Left hindlimb (tissue), 1 donor: ENCODE results near the gene TGFBRAP1.
"Not testable (repeated sequence)": the region's sequence is repeated elsewhere in the genome, so short reads cannot be mapped to it uniquely, and the experiment has no call there.

Source experiments
- DNase-seq: peaks from one replicate; pipeline ENCODE4 v3.0.0-alpha.2; 2018

TGFBRAP1 gene

DNA sequence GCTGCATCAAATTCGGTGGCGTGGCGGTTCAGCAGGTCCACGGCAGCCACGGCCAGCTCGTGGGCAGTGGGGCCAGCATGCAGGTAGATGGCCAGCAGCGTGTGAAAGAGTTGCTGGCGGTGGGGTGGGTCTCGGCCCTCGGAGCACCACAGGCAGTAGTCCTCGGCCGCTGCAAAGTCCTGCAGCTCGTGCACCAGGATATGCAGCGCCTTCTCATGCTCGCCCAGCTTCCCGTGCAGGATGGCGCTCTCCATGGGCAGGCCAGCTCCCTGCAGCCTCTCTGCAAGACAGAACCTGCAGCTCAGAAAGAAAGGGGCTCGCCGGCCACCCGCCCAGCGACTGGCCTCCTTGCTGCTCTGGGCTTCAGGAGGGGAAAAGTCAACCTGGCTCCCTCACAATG lies 60.1 kb downstream of the TGFBRAP1 start:
- no peak for DNase-seq

DNA sequence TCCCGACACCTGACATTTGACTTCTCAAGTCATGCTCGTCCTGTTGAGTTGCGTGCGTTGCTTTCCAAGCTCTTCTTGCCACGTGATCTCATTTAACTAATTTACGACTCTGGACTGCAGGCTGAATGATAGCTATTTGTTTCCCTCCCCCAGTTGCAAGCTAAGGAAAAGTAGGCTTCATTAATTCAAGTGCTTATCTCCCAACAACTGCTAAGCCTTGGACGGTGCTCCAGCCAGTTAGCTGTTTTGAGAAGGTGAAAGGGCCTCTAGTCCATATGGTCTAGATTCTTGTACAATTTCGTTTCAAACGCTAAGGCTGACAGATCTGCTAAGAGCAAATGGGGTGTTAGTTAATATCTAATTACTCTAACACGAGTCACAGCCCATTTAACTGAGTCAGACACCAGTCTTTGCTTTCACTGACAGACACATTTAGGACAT lies 66.9 kb downstream of the TGFBRAP1 start:
- no peak for DNase-seq

DNA sequence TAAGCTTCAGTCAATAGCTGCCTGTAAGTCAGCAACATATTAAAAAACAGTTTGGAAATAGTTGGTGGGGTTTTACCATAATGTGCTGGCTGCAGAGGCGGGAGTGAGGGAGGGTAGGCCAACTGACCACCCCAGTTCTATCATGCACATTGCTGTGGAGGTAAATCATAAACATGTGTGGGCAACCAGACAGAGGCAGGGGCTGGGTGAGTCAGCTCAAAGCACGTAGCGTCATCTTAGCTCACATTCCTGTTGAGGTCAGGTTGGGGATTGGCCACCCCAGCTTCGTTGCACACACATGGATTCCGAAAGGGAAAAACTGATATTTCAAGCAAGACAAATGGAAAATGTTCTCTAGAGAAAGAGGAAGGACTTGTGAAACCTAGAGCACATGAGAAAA lies 68.5 kb downstream of the TGFBRAP1 start:
- DNase-seq: no peak

DNA sequence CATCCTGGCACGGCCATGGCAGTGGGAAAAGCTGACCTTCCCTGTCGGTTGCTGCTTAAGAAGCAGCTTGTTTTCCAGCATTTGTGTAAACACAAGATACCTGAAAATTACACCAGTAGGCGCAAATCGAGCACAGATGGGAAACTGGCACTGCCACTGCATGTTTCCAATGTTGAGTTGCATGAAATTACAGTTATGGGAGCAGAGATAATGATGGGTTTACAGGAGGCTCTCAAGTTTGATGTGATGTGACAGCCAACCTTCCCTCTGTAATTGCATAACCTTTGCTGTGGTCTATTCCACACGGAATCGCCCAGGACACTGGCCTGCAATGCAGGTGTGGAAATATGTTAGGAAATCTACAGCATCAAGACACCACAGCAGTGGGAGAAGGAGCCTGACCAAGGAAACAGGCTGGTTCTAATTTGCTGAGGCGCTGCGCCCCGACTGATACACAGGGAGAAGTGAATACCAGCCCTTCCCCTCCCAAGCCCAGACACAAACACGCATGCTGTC lies 70.6 kb downstream of the TGFBRAP1 start:
- no peak for DNase-seq

DNA sequence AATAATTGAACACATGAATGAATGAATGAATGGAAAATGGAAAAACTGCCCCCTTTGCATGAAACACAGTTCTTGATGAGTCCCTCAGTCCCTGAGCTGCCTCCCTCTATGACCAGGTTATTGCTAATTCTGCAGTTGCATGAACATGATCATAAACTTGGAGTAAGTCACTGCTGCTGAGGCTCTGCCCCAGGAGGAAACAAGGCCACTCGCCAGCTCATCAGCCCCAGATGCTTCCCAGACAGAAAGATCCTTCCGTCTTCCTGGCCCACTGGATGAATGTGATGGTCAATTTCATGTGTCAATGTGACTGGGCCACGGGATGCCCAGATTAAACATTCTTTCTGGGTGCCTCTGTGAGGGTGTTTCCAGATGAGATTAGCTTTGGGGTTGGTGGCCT lies 71.6 kb downstream of the TGFBRAP1 start:
- no peak for DNase-seq

DNA sequence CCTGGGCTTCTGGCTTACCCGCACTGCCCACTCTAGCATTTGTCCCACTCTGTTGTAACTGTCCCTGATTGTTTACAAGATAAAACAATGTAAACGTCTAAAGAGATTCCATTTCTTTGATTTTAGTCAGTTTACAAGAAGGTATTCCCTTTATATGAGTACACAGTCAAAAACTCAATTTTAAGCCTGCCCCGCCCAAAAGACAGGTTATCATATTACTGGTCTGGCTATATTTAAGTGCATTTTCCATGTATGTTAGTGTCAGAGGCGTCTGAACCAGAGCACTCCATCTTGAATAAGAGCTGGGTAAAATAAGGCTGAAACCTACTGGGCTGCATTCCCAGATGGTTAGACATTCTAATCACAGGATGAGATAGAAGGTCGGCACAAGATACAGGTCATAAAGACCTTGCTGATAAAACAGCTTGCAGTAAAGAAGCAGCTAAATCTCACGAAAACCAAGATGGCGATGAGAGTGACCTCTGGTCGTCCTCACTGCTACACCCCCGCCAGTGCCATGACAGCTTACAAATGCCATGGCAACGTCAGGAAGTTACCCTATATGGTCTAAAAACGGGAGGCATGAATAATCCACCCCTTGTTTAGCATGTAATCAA lies 73.0 kb downstream of the TGFBRAP1 start:
- no peak for DNase-seq

DNA sequence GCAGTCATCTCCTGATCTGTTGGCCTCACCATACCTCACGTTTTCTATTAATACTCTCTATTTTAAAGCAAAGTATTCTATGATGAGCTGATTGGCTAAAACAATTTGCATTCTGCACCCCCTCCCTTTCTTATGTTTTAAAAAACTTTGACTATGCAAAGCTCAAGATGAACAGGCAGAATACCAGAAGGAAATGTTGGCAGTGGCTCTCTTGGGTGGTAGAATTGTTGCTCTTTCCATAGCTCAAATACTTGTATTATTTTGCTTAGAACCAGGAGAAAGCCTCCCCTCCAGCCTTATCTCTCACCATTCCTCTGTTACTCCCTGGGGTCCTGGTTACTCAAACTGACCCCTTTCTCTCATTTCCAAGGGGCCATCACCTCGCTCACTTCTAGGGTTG lies 73.6 kb downstream of the TGFBRAP1 start:
- no peak for DNase-seq

DNA sequence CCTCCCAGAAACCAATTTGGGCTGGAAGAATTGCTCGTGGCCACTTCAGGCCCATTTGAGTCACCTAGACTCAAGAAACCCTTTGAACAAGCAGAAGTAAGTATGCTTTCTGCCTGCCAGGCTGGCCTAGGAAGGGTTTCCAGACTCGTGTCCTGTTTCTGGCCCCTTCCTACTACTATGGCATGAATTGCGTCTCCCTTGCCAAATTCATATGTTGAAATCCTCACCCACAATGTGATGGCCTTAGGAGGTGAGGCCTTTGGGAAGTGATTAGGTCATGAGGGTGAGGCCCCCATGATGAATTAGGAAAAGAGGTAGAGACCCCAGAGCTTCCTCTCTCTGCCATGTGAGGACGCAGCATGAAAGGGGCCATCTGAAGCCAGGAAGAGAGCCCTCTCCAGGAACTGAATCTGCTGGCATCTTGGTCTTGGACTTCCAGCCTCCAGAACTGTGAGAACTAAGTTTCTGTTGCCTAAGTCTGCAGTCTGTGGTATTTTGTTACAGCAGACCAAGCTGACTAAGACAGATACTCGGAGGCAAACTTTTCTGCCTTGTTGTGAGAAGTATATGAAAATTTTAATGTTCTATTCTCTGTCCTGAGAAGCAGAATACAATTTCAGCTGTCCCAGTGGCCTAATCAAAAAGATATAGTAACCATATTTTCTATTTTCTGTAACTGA lies 74.9 kb downstream of the TGFBRAP1 start:
- no peak for DNase-seq

DNA sequence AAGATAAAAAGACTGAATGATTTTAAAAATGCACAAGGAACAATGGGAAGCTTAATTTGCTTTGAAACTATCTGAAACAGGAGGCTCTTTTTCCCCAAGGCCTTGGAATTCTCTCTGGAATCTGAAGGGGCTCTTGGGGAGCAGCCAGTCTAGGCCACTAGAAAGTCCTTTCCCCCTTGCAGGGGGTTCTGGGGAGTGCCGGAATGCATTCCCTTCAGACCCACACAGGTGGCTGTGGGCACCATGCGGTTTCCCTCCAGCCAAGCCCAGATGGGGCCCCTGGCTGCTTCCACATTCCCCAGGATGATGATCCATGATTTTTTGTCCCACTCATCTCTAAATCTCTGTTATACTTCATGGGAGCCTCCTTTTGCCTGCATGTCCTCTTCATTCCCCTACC lies 77.3 kb downstream of the TGFBRAP1 start:
- DNase-seq: no peak

DNA sequence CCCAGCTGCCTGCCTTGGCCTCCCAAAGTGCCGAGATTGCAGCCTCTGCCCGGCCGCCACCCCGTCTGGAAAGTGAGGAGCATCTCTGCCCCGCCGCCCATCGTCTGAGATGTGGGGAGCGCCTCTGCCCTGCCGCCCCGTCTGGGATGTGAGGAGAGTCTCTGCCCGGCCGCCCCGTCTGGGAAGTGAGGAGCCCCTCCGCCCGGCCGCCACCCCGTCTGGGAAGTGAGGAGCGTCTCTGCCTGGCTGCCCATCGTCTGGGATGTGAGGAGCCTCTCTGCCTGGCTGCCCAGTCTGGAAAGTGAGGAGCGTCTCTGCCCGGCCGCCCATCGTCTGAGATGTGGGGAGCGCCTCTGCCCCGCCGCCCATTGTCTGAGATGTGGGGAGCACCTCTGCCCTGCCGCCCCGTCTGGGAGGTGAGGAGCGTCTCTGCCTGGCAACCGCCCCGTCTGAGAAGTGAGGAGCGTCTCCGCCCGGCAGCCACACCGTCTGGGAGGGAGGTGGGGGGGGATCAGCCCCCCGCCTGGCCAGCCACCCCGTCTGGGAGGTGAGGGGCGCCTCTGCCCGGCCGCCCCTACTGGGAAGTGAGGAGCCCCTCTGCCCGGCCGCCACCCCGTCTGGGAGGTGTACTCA lies 78.4 kb downstream of the TGFBRAP1 start:
- not testable (repeated sequence) for DNase-seq

DNA sequence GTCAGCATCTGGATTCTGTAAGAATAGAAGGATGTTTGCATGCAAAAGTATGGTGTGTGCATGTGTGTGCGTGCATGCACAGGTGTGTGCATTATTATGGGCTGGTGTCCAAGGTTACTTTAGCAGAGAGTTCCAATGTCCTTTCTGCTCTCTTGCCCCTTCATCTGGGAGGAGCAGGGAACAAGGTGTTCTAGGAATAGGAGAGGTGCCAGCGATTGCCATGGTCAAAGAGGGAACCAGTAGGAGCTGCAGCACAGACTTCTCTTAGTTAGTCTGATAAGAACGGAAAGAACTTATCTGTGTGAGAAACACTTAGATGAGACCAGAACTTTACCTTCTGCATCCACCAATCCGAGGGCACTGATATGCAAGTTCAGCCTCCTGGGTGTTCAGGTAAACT lies 79.6 kb downstream of the TGFBRAP1 start:
- no peak for DNase-seq

DNA sequence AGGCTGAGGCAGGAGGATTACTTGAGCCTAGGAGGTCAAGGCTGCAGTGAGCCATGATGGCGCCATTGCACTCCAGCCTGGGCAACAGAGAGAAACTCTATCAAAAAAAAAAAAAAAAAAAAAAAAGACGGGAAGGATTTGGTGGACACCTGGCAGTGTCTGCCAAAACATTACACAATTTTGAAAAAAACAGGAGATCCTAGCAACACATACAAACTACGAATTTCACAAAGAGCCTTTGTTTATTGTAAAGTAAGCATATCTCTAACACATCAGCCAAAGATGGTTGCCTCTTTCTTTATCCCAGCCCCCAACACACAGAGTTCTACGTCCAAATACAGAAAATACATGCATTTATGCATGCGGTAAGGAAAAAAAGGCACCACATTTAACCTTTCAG lies 80.4 kb downstream of the TGFBRAP1 start:
- no peak for DNase-seq

DNA sequence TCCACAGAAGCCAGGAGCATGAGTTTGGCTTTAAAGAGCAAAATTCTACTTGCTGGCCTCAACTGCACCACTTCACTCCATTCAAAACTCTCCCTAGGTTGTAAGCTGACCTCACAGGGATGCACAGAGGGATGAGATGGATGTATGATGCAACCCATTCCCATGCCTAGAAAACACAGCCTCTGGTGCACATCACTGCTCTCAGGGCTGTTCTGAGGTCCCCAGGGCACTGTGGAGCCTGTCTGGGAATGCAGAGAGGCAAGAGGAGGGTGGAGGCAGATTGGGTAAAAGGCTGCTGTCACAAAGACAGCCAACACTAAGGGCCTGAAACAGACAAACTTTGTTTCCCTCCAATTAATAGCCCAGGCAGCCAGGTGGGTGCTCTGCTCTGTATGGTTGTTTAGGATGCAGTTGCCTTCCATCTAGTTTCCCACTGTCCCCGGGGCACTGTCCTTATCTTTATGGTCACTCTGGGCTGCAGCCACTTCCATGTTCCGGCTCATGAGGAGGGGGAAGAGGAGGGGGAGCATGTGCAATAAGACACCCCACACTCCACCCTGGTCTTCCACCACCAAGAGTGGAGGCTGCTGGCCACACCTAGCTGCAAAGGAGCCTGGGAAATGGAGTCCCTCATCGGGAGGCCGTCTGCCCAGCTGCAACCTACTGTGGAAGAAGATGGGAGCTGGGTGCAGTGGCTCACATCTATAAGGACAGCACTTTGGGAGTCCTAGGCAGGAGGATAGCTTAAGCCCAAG lies 81.0 kb downstream of the TGFBRAP1 start:
- DNase-seq: no peak

DNA sequence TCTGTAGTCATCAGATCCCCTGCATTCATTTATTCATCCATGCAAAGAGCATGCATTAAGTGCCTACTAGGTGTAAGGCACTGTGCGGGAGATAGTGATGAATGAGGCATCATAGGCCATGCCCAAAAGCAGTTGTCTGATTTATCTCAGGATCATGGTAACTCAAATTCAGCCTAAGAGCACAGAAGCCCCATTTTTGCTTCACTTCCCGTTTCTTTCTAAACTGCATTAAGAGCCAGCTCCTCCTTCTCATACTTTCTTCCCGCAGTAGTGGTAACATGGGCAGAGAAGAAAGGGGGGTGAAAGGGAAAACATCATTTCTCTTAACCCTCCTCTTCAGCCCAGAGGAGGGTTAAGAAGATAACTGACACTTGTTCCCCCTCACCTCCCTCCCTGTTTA lies 85.1 kb downstream of the TGFBRAP1 start:
- DNase-seq: no peak

DNA sequence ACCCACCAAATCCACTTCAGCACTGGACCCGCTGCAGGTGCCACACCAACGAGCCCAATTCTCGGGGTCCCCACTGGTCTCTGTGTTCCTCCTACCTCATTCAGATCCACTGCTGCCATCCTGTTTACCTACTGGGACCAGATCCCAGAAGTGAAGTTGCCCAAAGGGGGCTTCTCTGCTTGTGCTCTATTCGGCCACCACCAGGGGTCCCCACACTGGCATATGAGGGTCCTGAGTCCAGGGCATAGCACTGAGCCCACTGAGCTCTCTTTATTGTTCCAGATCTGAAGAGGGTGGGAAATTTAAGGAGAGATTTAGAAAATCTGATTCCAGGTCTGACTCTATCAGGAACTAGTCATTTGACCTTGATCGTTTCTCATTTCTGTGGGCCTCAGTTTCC lies 85.6 kb downstream of the TGFBRAP1 start:
- no peak for DNase-seq

DNA sequence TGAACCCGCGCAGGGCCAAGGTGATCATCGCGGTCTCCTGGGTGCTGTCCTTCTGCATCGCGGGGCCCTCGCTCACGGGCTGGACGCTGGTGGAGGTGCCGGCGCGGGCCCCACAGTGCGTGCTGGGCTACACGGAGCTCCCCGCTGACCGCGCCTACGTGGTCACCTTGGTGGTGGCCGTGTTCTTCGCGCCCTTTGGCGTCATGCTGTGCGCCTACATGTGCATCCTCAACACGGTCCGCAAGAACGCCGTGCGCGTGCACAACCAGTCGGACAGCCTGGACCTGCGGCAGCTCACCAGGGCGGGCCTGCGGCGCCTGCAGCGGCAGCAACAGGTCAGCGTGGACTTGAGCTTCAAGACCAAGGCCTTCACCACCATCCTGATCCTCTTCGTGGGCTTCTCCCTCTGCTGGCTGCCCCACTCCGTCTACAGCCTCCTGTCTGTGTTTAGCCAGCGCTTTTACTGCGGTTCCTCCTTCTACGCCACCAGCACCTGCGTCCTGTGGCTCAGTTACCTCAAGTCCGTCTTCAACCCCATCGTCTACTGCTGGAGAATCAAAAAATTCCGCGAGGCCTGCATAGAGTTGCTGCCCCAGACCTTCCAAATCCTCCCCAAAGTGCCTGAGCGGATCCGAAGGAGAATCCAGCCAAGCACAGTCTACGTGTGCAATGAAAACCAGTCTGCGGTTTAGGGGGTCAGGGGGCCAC lies 87.1 kb downstream of the TGFBRAP1 start:
- no peak for DNase-seq

DNA sequence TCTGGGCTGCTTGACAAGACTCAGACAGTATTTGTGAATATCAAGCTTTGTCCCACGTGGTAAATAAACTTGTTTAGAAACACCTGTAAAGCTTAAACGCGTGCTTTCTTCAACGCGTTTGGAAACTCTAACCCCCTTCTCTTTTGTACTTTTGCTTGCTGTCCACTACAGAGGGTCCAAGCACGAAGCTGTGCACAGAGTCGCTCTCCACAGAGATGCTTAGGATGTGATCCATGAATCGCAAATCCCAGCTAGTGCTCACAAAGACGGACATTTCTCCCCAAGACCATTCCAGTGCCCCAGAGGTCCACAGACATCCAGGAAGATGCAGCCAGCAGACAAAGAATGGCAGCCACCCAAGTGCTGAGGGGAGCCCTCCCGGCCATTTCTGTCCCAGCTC lies 88.1 kb downstream of the TGFBRAP1 start, which contains the start of gene GPR45:
GPR45 (plus strand) TSS at position 301 of the 400 bp plus-strand sequence. CDS start 116 bp downstream, outside the sequence.
- no peak for DNase-seq

DNA sequence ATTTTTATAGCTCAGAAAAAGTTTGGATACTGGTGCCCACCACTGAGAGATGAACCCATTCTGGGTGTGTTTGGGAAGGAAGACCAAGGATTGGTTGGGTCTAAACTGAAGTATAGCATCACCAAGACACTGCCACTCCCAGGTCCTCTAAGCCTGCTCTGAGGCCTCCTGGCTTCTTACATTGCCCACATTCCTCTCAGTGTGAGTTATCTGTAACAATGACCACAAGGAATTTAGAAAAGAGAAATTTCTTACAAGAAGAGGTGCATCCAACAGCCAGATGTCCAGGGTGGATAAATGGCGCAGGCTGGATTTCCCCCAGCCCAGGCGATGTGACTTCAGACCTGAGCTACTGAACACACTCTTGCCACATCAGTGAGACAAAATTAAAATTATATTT lies 89.6 kb downstream of the TGFBRAP1 start:
- no peak for DNase-seq

DNA sequence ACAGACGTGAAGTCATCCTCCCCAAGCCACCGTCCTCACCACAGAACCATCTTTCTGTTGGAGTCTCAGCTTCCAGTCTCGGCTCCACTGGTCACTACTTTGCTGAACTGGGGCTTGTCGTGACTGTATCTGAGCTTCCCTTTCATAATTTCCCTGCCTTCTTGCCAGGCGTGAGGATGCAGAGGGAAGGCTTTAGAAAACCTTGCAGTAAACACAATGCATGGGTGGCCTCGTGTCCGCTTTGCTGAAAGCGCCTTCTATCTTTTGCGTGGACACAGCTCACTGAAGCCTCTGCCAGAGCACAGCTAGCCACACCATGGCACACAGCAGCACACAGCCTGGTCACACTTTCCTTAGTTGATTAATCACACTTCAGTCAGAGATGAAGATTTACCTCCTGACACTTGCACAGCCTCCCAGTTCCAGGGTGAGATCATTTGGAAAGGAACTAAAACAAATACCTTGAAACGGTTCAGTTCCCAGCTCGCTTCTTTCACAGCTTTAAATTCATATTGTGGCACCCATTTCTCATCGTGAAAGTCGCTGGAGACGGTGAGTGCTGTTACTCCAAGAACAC lies 90.8 kb downstream of the TGFBRAP1 start:
- no peak for DNase-seq

DNA sequence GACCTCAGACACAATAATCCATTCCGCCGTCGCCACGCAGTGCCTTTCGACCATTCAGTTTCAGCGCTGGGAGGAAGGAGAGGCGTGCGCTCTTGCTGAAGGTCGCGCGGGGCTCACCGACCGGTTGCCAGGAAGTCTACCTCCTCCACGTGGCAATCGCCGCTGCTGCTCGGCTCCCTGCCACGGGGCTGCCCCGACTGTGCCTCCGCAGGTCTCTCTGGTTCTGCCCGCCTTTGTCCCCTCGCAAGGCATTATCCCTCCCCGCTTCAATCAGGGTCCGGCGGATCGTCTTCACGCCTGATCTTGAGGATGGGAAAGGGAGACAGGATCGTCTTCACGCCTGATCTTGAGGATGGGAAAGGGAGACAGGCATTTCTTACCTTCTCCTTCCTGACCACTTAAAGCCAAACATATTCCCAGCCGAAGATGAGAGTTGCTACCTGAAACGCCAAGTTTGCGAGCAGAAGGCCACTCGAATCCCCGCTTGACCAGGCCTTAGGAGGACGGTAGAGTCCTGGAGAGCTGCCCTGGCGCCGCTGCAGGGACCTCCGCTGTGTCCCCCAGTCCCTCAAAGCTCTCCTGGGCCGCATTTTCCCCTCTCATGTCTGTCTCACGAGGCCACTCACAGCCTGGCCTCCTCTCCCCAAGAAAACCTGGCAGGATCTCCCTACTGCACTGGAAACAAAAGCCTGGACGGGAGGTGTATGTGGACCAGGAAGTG lies 92.3 kb downstream of the TGFBRAP1 start:
- DNase-seq: no peak

DNA sequence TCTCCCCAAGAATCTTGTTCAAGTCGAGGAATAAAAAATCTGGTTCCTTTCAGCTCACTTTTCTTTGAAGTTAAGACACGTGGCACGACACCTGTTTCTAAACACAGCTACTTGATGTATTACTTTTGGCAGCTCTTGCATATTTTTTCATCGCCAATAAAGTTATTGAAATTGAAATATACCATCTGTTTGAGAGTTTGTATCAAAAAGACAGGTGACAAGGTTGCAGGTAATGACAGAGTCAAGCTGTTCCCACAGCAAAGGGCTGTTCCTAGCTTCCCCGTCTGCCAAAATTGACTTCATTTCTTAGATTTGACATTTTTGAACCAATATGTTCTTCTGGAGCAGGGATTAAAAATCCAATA lies 93.5 kb downstream of the TGFBRAP1 start:
- DNase-seq: no peak
